Stimulated activated CD8-positive, alpha-beta memory T cell treated with anti-CD3 and anti-CD28 coated beads, Interleukin-15, amount 100 ng/mL, for 1 hour (primary cell): Measurements from ENCODE around the gene PGC.
"Not testable (repeated sequence)": the region's sequence is repeated elsewhere in the genome, so short reads cannot be mapped to it uniquely, and the experiment has no call there.

Experiments used
- DNase-seq: peaks from one replicate; pipeline ENCODE4 v3.0.0-alpha.2; 2020; ENCODE audit warnings: low read depth

Gene PGC

GRCh38 chr6:41775293-41775882, 28.2 kb upstream of the PGC start:
- no peak for DNase-seq

GRCh38 chr6:41774841-41775240, 27.6 kb upstream of the PGC start:
- no peak for DNase-seq

GRCh38 chr6:41771058-41771983, 24.1 kb upstream of the PGC start:
- no peak for DNase-seq

- no peak for DNase-seq
Observed at GRCh38 chr6:41770381-41771057, 23.3 kb upstream of the PGC start.

- no peak for DNase-seq
Observed at GRCh38 chr6:41769376-41769775, 22.2 kb upstream of the PGC start.

GRCh38 chr6:41768545-41769308, 21.5 kb upstream of the PGC start:
- no peak for DNase-seq

- DNase-seq: no peak
Observed at GRCh38 chr6:41767112-41767833, 20.1 kb upstream of the PGC start.

- not testable (repeated sequence) for DNase-seq
Observed at GRCh38 chr6:41766043-41766664, 19.0 kb upstream of the PGC start.

- DNase-seq: no peak
Observed at GRCh38 chr6:41763470-41763869, 16.3 kb upstream of the PGC start.

GRCh38 chr6:41759905-41760579, 12.8 kb upstream of the PGC start:
- DNase-seq: no peak

- no peak for DNase-seq
Observed at GRCh38 chr6:41759106-41759904, 12.1 kb upstream of the PGC start.

- DNase-seq: no peak
Observed at GRCh38 chr6:41758641-41759035, 11.4 kb upstream of the PGC start.

- DNase-seq: no peak
Observed at GRCh38 chr6:41757931-41758640, 10.9 kb upstream of the PGC start.

- DNase-seq: no peak
Observed at GRCh38 chr6:41757271-41757670, 10.1 kb upstream of the PGC start.

- DNase-seq: no peak
Observed at GRCh38 chr6:41756354-41756753, 9.2 kb upstream of the PGC start.

GRCh38 chr6:41755895-41756294, 8.7 kb upstream of the PGC start:
- DNase-seq: no peak

- DNase-seq: no peak
Observed at GRCh38 chr6:41750374-41750773, 3.2 kb upstream of the PGC start.

GRCh38 chr6:41748542-41748941, 1.3 kb upstream of the PGC start:
- no peak for DNase-seq

GRCh38 chr6:41748102-41748477, 893 bp upstream of the PGC start:
- no peak for DNase-seq
